SK-N-SH (cell line): ENCODE results near the gene CSNK2A3. TPM values are rescaled to one million over a fixed set of nuclear protein-coding genes. Genes with fewer than 3 reads are reported as not detected.

Experiments
- CTCF ChIA-PET: fragments of 300-600, 350-600 bp; formaldehyde crosslinking; extraction: SDS; loops from one replicate; lab custom pipeline; 2021; lab: Yijun Ruan, JAX
- POLR2A ChIA-PET: fragments of 350-600 bp; sonication (Branson Sonifier 250); formaldehyde crosslinking; extraction: SDS; loops from one replicate; lab custom pipeline; 2020; ENCODE audit warnings: antibody characterized with exemption, inconsistent platforms; lab: Yijun Ruan, JAX
- DNase-seq: peaks from one replicate; pipeline ENCODE4 v3.0.0; 2012
- H2AFZ ChIP-seq: fragments of 200-600 bp; sonication (generic); 2 replicates; pipeline ENCODE4 v1.8.1; 2016; ENCODE audit warnings: antibody characterized with exemption, mild to moderate bottlenecking, low read depth
- H3F3A ChIP-seq: fragments of 200-600 bp; sonication (generic); replicated peaks from 2 replicates; pipeline ENCODE3; 2016; ENCODE audit warnings: antibody characterized with exemption, mild to moderate bottlenecking; ENCODE audit not compliant: insufficient read depth
- H3K27ac ChIP-seq, 2 experiments: fragments of 200-500 bp in 1 of 2; fragments of 200-600 bp in 1 of 2; sonication (Bioruptor generic) in 1 of 2; sonication (generic), shearing (Covaris generic) in 1 of 2; 2 replicates each; pipeline versions ENCODE4 v1.5.1 to v1.6.1; 2014 to 2016; ENCODE audit warnings: low read depth in 2 of 2, inconsistent platforms in 1 of 2, low read length in 1 of 2, mild to moderate bottlenecking in 1 of 2, mixed read lengths in 1 of 2
- H3K27me3 ChIP-seq: fragments of 200-600 bp; sonication (generic), shearing (Covaris generic); 2 replicates; pipeline ENCODE4 v1.6.1; 2016; ENCODE audit warnings: mixed run types; ENCODE audit not compliant: insufficient read depth
- H3K36me3 ChIP-seq, 2 experiments: fragments of 200-500 bp in 1 of 2; fragments of 200-600 bp in 1 of 2; sonication (Bioruptor generic) in 1 of 2; sonication (generic) in 1 of 2; replicated peaks in 1 of 2; 2 replicates each; pipeline versions ENCODE3 to v1.5.1; 2014 to 2016; ENCODE audit warnings: low read length in 1 of 2, mild to moderate bottlenecking in 1 of 2; ENCODE audit not compliant: insufficient read depth in 2 of 2, control insufficient read depth in 1 of 2
- H3K4me1 ChIP-seq, 2 experiments: fragments of 200-500 bp in 1 of 2; fragments of 200-600 bp in 1 of 2; sonication (Bioruptor generic) in 1 of 2; sonication (generic), shearing (Covaris generic) in 1 of 2; 2 replicates each; pipeline versions ENCODE4 v1.5.1 to v1.6.1; 2014 to 2016; ENCODE audit warnings: low read depth in 1 of 2, low read length in 1 of 2, mixed run types in 1 of 2; ENCODE audit not compliant: insufficient read depth in 2 of 2, control insufficient read depth in 1 of 2
- H3K4me2 ChIP-seq: fragments of 200-600 bp; sonication (generic), shearing (Covaris generic); 2 replicates; pipeline ENCODE4 v1.6.1; 2017; ENCODE audit warnings: mixed run types
- H3K4me3 ChIP-seq, 2 experiments: fragments of 200-500 bp in 1 of 2; fragments of 200-600 bp in 1 of 2; sonication (Bioruptor generic) in 1 of 2; sonication (generic), shearing (Covaris generic) in 1 of 2; 2 replicates each; pipeline versions ENCODE4 v1.5.1 to v1.8.1; 2014 to 2016; ENCODE audit warnings: low read depth in 2 of 2, inconsistent platforms in 1 of 2, low read length in 1 of 2, mild to moderate bottlenecking in 1 of 2, mixed read lengths in 1 of 2, moderate library complexity in 1 of 2
- H3K79me2 ChIP-seq: fragments of 200-600 bp; sonication (generic); 2 replicates; pipeline ENCODE4 v1.8.1; 2017; ENCODE audit warnings: mild to moderate bottlenecking; ENCODE audit not compliant: insufficient read depth
- H3K9ac ChIP-seq: fragments of 200-600 bp; sonication (generic); 2 replicates; pipeline ENCODE4 v1.6.1; 2017; ENCODE audit warnings: mixed run types
- H3K9me2 ChIP-seq: fragments of 200-600 bp; sonication (generic); 2 replicates; pipeline ENCODE4 v1.6.1; 2017; ENCODE audit warnings: mixed run types
- H3K9me3 ChIP-seq: fragments of 200-600 bp; sonication (generic); 2 replicates; pipeline ENCODE4 v1.6.1; 2017; ENCODE audit warnings: mixed run types, mild to moderate bottlenecking, moderate library complexity
- H4K20me1 ChIP-seq: fragments of 200-600 bp; sonication (generic); 2 replicates; pipeline ENCODE4 v1.6.1; 2017; ENCODE audit warnings: mild to moderate bottlenecking, mixed run types; ENCODE audit not compliant: insufficient read depth
- CHD2 ChIP-seq: fragments of 150-350 bp; IDR thresholded peaks from 2 replicates; pipeline ENCODE4 v1.6.1; 2018; ENCODE audit warnings: low read length; ENCODE audit not compliant: partially characterized antibody
- EZH2phosphoT487 ChIP-seq: fragments of 200-600 bp; sonication (generic); IDR thresholded peaks from 2 replicates; pipeline ENCODE4 v1.6.1; 2017; ENCODE audit warnings: low read depth, mixed run types, mild to moderate bottlenecking, antibody characterized with exemption, moderate library complexity, borderline replicate concordance
- FOSL2 ChIP-seq: IDR thresholded peaks from 2 replicates; pipeline ENCODE4 v1.4.0; 2012; ENCODE audit warnings: low read depth, mild to moderate bottlenecking, moderate library complexity, borderline replicate concordance
- FOXJ3 ChIP-seq: sonication (generic); formaldehyde crosslinking; IDR thresholded peaks from 2 replicates; pipeline ENCODE4 v1.5.1; 2020; ENCODE audit warnings: mild to moderate bottlenecking, missing genetic modification reagents
- FOXM1 ChIP-seq: IDR thresholded peaks from 2 replicates; pipeline ENCODE4 v1.4.0; 2012; ENCODE audit warnings: low read depth, mild to moderate bottlenecking
- MEF2A ChIP-seq: IDR thresholded peaks from 2 replicates; pipeline ENCODE4 v1.4.0; 2012; ENCODE audit warnings: low read depth, borderline replicate concordance
- MXI1 ChIP-seq: IDR thresholded peaks from 2 replicates; pipeline ENCODE4 v1.6.1; 2012; ENCODE audit warnings: mild to moderate bottlenecking, low read depth, low read length, improper control_type of control experiment
- RXRA ChIP-seq: IDR thresholded peaks from 2 replicates; pipeline ENCODE4 v1.4.0; 2012; ENCODE audit warnings: low read depth, mild to moderate bottlenecking, borderline replicate concordance
- YY1 ChIP-seq: IDR thresholded peaks from 2 replicates; pipeline ENCODE4 v1.4.0; 2012; ENCODE audit warnings: low read depth, mild to moderate bottlenecking
- WGBS: methylation state at CpG from one replicate; pipeline ENCODE4 v1.1.6; 2017; ENCODE audit warnings: low lambda C conversion rate; 5-methylcytosine and 5-hydroxymethylcytosine counted together
- polyA plus RNA-seq, 3 experiments: library from polyadenylated mRNA; depleted of rRNA; stranded (reverse); fragments of >200 nt; gene quantifications; 2 replicates each; pipeline ENCODE4 v1.2.3, GENCODE V29; 2012
- TF ChIP-seq, protein P1 (sequence below): fragments of 150-350 bp; IDR thresholded peaks from 2 replicates; pipeline ENCODE4 v1.6.1; 2017; ENCODE audit warnings: antibody characterized with exemption, low read length, low read depth, borderline replicate concordance
- TF ChIP-seq, protein P2 (sequence below): fragments of 200-600 bp; sonication (generic); IDR thresholded peaks from 2 replicates; pipeline ENCODE4 v1.6.1; 2017; ENCODE audit warnings: antibody characterized with exemption, mild to moderate bottlenecking, moderate library complexity
- TF ChIP-seq, protein P3 (sequence below): fragments of 150-350 bp; IDR thresholded peaks from 2 replicates; pipeline ENCODE4 v1.6.1; 2016; ENCODE audit warnings: mild to moderate bottlenecking, low read depth, low read length
- TF ChIP-seq, protein P4 (sequence below): IDR thresholded peaks from 2 replicates; pipeline ENCODE4 v1.6.1; 2012; ENCODE audit warnings: mild to moderate bottlenecking, low read depth, low read length, moderate library complexity
- TF ChIP-seq, protein P5 (sequence below): IDR thresholded peaks from 2 replicates; pipeline ENCODE4 v1.4.0; 2012; ENCODE audit warnings: low read depth

CSNK2A3 gene
- polyA plus RNA-seq, 1 of the 3 experiments (the other 2 are of a cell fraction): 0.31 TPM

DNA sequence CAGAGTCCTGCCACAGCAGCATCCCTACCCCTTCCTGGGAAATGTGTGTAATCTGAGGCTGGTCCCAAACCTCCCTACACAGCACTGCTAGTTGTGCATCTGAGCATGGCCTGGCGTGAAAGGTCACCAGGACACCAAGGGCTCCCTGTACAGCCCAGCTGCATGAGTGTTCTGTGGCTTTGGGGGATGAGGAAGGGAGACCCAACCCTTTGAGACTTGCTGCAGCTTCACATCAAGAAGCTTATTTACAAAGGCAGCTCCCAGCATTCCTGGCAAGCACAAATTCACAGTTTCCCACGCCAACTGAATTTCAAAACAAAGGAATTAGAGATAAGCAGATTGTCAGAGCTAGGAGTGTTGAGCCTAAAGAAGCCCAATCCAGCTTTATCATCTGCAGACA lies 32.2 kb downstream of the CSNK2A3 start (continued):
- TF ChIP-seq, protein P1, sequence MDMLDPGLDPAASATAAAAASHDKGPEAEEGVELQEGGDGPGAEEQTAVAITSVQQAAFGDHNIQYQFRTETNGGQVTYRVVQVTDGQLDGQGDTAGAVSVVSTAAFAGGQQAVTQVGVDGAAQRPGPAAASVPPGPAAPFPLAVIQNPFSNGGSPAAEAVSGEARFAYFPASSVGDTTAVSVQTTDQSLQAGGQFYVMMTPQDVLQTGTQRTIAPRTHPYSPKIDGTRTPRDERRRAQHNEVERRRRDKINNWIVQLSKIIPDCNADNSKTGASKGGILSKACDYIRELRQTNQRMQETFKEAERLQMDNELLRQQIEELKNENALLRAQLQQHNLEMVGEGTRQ: no peak
- TF ChIP-seq EZH2phosphoT487: no peak
- no peak for TF ChIP-seq RXRA
- TF ChIP-seq YY1: no peak
- no peak for TF ChIP-seq FOXM1
- TF ChIP-seq, protein P2, sequence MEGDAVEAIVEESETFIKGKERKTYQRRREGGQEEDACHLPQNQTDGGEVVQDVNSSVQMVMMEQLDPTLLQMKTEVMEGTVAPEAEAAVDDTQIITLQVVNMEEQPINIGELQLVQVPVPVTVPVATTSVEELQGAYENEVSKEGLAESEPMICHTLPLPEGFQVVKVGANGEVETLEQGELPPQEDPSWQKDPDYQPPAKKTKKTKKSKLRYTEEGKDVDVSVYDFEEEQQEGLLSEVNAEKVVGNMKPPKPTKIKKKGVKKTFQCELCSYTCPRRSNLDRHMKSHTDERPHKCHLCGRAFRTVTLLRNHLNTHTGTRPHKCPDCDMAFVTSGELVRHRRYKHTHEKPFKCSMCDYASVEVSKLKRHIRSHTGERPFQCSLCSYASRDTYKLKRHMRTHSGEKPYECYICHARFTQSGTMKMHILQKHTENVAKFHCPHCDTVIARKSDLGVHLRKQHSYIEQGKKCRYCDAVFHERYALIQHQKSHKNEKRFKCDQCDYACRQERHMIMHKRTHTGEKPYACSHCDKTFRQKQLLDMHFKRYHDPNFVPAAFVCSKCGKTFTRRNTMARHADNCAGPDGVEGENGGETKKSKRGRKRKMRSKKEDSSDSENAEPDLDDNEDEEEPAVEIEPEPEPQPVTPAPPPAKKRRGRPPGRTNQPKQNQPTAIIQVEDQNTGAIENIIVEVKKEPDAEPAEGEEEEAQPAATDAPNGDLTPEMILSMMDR: no peak
- TF ChIP-seq FOSL2: no peak
- TF ChIP-seq CHD2: no peak
- TF ChIP-seq FOXJ3: no peak
- TF ChIP-seq, all 33 proteins: peak for 0

DNA sequence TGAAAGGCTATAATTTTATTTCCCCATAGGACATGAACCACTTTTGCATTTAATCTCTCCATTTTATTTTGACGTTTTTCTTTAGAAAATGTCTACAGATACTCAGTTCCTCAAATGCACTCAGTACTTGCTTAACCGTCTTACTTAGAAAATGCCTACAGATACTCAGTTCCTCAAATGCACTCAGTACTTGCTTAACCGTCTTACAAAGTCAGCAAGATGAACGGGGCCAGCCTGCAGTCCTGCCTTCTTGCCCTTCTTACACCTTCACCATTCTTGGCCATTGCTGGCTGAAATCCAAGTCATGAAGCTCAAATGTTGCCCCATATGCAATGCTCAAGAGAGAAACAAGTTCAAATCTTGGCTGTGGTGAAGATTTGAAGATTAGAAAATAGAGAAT lies 34.1 kb downstream of the CSNK2A3 start:
- TF ChIP-seq, protein P3, sequence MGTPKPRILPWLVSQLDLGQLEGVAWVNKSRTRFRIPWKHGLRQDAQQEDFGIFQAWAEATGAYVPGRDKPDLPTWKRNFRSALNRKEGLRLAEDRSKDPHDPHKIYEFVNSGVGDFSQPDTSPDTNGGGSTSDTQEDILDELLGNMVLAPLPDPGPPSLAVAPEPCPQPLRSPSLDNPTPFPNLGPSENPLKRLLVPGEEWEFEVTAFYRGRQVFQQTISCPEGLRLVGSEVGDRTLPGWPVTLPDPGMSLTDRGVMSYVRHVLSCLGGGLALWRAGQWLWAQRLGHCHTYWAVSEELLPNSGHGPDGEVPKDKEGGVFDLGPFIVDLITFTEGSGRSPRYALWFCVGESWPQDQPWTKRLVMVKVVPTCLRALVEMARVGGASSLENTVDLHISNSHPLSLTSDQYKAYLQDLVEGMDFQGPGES: no peak
- no peak for TF ChIP-seq YY1
- TF ChIP-seq MXI1: no peak
- TF ChIP-seq, protein P4, sequence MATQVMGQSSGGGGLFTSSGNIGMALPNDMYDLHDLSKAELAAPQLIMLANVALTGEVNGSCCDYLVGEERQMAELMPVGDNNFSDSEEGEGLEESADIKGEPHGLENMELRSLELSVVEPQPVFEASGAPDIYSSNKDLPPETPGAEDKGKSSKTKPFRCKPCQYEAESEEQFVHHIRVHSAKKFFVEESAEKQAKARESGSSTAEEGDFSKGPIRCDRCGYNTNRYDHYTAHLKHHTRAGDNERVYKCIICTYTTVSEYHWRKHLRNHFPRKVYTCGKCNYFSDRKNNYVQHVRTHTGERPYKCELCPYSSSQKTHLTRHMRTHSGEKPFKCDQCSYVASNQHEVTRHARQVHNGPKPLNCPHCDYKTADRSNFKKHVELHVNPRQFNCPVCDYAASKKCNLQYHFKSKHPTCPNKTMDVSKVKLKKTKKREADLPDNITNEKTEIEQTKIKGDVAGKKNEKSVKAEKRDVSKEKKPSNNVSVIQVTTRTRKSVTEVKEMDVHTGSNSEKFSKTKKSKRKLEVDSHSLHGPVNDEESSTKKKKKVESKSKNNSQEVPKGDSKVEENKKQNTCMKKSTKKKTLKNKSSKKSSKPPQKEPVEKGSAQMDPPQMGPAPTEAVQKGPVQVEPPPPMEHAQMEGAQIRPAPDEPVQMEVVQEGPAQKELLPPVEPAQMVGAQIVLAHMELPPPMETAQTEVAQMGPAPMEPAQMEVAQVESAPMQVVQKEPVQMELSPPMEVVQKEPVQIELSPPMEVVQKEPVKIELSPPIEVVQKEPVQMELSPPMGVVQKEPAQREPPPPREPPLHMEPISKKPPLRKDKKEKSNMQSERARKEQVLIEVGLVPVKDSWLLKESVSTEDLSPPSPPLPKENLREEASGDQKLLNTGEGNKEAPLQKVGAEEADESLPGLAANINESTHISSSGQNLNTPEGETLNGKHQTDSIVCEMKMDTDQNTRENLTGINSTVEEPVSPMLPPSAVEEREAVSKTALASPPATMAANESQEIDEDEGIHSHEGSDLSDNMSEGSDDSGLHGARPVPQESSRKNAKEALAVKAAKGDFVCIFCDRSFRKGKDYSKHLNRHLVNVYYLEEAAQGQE: no peak
- TF ChIP-seq, protein P5, sequence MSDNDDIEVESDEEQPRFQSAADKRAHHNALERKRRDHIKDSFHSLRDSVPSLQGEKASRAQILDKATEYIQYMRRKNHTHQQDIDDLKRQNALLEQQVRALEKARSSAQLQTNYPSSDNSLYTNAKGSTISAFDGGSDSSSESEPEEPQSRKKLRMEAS: no peak
- no peak for TF ChIP-seq MEF2A
- H3K27me3 ChIP-seq: no peaks in the 10 kb centered on the region
- H3K4me2 ChIP-seq: no peak overlapping the region
- H3K4me1 ChIP-seq: no peaks in the 10 kb centered on the region
- no peaks in the 10 kb centered on the region for H3F3A ChIP-seq
- H4K20me1 ChIP-seq: no peaks in the 10 kb centered on the region
- H3K36me3 ChIP-seq: no peaks in the 10 kb centered on the region
- WGBS: 72% methylated on average over 4 of the region's 4 CpGs
- POLR2A ChIA-PET: no interaction called here
- no peak overlapping the region for H3K9ac ChIP-seq
- no peak overlapping the region for H2AFZ ChIP-seq
- no peaks in the 10 kb centered on the region for H3K9me2 ChIP-seq
- H3K79me2 ChIP-seq: no peaks in the 10 kb centered on the region
- no peak for DNase-seq
- no peak overlapping the region for H3K27ac ChIP-seq
- CTCF ChIA-PET: no interaction called here
- H3K4me3 ChIP-seq: no peak overlapping the region
- no peaks in the 10 kb centered on the region for H3K9me3 ChIP-seq
